Lung (tissue), 12 donors: ENCODE data around the gene METTL8. TPM values are rescaled to one million over a fixed set of nuclear protein-coding genes. Genes with fewer than 3 reads are reported as not detected.
"Not testable (repeated sequence)": the region's sequence is repeated elsewhere in the genome, so short reads cannot be mapped to it uniquely, and the experiment has no call there.

ENCODE experiments used
- ATAC-seq: fragments of 200-7000 bp; cut with Tn5 transposase; one replicate; pipeline ENCODE4 v1.9.1; 2020; ENCODE audit warnings: moderate number of reproducible peaks; ENCODE audit not compliant: insufficient read depth, low FRiP score
- DNase-seq, 3 donors: peaks; one replicate each; pipeline ENCODE4 v3.0.0-alpha.2; 2013 to 2017
- H3K27ac ChIP-seq, 2 donors: one replicate each; pipeline ENCODE4 v1.5.1; 2013; ENCODE audit warnings: mild to moderate bottlenecking in 2 of 2, moderate library complexity in 2 of 2, control low read depth in 1 of 2, inconsistent platforms in 1 of 2, low read depth in 1 of 2, low read length in 1 of 2
- H3K27me3 ChIP-seq, 3 donors: one replicate each; pipeline ENCODE4 v1.5.1; 2013; ENCODE audit warnings: low read length in 2 of 3; ENCODE audit not compliant: control insufficient read depth in 3 of 3, insufficient read depth in 3 of 3
- H3K36me3 ChIP-seq, 4 donors: one replicate each; pipeline ENCODE4 v1.5.1; 2013; ENCODE audit warnings: low read length in 4 of 4, mild to moderate bottlenecking in 1 of 4, moderate library complexity in 1 of 4; ENCODE audit not compliant: control insufficient read depth in 4 of 4, insufficient read depth in 4 of 4
- H3K4me1 ChIP-seq, 5 donors: one replicate each; pipeline ENCODE4 v1.5.1; 2013; ENCODE audit warnings: low read length in 5 of 5, mild to moderate bottlenecking in 2 of 5, moderate library complexity in 1 of 5; ENCODE audit not compliant: control insufficient read depth in 5 of 5, insufficient read depth in 5 of 5
- H3K4me3 ChIP-seq: one replicate; pipeline ENCODE4 v1.5.1; 2013; ENCODE audit warnings: mild to moderate bottlenecking, control low read depth, moderate library complexity
- H3K9ac ChIP-seq, 2 donors: one replicate each; pipeline ENCODE4 v1.5.1; 2013; ENCODE audit warnings: low read length in 2 of 2, control low read depth in 1 of 2; ENCODE audit not compliant: insufficient read depth in 1 of 2
- H3K9me3 ChIP-seq, 4 donors: one replicate each; pipeline ENCODE4 v1.5.1; 2013; ENCODE audit warnings: low read length in 3 of 4, mild to moderate bottlenecking in 1 of 4, moderate library complexity in 1 of 4; ENCODE audit not compliant: control insufficient read depth in 4 of 4, insufficient read depth in 3 of 4
- WGBS, 2 donors: extraction: QIAGEN DNeasy Blood & Tissue Kit; methylation state at CpG; one replicate each; pipeline ENCODE4 v1.1.7; 2013; 5-methylcytosine and 5-hydroxymethylcytosine counted together
- polyA plus RNA-seq, 2 donors: library from polyadenylated mRNA; stranded (reverse); fragments of 200-250 nt; gene quantifications; one replicate each; pipeline ENCODE4 v1.2.1, GENCODE V29; 2013
- total RNA-seq, 2 donors: library from RNA; depleted of rRNA in 1 of 2; stranded (reverse); fragments of >200 nt in 1 of 2; gene quantifications; one replicate each; pipeline ENCODE4 v1.2.1, GENCODE V29; 2014 to 2021
- TF ChIP-seq, protein P1 (sequence below): IDR thresholded peaks from 2 replicates; pipeline ENCODE4 v1.5.1; 2012; ENCODE audit warnings: mild to moderate bottlenecking; ENCODE audit errors: control extremely low read depth, extremely low read depth
- donor health status: control.
- donor health status: control.
- donor health status: Bipolar disorder and iron deficiency.
- donor health status: healthy.
- donor health status: DM: yes; HTN: yes; CAD: no.

METTL8 gene
- total and polyA plus RNA-seq, 4 donors, result 4.9 to 9.3 (median 8.5) TPM

DNA sequence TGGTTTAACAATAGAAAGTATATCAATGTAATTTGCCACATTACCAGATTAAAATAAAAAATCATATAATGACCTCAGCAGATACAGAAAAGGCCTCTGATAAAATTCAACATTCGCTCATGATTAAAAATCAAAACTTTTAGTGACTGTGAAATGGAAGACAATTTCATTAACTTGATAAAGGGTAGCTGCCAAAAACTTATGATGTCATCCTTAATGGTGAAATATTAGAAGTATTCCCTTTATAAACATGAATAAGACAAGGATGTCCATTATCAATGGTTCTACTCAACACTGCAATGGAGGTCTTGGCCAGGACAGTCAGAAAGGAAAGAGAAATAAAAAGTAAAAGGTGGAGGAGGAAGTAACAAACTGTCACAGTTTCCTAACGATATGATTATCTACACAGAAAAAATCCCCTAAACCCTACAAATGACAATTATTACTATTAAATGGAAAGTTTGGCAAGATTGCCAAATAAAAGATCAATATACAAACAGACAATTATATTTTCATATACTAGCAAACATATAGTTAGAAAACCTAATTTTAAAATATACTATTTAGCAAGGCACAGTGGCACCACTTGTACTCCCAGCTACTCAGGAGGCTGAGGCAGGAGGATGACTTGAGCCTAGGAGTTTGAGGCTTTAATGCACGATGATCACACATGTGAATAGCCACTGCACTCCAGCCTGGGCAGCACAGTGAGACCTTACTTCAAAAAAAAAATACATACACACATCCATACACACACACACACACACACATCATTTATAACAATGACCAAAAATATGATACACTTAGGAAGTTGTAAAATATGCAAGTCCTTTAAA lies 12.8 kb downstream of the METTL8 start:
- WGBS, 2 donors, result 66 to 78% methylated on average over 3 of the region's 3 CpGs
- no peak for ATAC-seq

DNA sequence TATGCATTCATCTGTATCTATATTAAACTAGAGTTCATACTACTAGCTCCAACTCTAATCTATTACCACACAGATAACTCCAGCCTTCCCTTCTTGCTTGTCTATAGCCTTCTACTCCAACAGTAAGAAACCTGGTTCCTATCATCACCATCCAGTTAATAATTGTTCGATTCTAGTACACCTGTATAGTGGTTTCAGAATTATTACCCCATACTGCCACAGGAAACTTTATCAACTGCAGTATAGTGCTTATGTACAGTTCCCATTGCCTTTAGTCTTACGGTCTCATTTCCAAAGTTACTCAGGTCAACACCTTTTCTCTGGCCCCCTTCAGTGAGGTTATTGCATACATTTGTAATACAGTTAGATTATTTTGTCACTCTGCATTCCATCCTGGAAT lies 14.5 kb downstream of the METTL8 start:
- Histone ChIP-seq H3K9me3 (peaks cover 0 to 8% (median 1%) of the 10 kb centered on the region in 4 donors), H3K4me1 (no peaks in the 10 kb centered on the region), H3K4me3 (no peak overlapping the region), H3K27ac (no peak overlapping the region), H3K36me3 (no peaks in the 10 kb centered on the region), H3K27me3 (no peaks in the 10 kb centered on the region), H3K9ac (no peak overlapping the region)
- TF ChIP-seq, protein P1, sequence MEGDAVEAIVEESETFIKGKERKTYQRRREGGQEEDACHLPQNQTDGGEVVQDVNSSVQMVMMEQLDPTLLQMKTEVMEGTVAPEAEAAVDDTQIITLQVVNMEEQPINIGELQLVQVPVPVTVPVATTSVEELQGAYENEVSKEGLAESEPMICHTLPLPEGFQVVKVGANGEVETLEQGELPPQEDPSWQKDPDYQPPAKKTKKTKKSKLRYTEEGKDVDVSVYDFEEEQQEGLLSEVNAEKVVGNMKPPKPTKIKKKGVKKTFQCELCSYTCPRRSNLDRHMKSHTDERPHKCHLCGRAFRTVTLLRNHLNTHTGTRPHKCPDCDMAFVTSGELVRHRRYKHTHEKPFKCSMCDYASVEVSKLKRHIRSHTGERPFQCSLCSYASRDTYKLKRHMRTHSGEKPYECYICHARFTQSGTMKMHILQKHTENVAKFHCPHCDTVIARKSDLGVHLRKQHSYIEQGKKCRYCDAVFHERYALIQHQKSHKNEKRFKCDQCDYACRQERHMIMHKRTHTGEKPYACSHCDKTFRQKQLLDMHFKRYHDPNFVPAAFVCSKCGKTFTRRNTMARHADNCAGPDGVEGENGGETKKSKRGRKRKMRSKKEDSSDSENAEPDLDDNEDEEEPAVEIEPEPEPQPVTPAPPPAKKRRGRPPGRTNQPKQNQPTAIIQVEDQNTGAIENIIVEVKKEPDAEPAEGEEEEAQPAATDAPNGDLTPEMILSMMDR, result no peak
- DNase-seq (no peak), ATAC-seq (no peak)
- 85% methylated on average over 2 of the region's 2 CpGs for WGBS, 2 donors

More for the DNA sequence above, 12.8 kb downstream of the METTL8 start:
- no peak overlapping the region for H3K27ac ChIP-seq
- H3K27me3 ChIP-seq, result no peaks in the 10 kb centered on the region
- H3K4me3 ChIP-seq, result no peak overlapping the region
- H3K9ac ChIP-seq, result no peak overlapping the region
- H3K36me3 ChIP-seq, result no peaks in the 10 kb centered on the region
- no peaks in the 10 kb centered on the region for H3K4me1 ChIP-seq
- H3K9me3 ChIP-seq, result peaks cover 0 to 9% (median 1%) of the 10 kb centered on the region in 4 donors
- TF ChIP-seq, protein P1, result no peak
- no peak for DNase-seq

DNA sequence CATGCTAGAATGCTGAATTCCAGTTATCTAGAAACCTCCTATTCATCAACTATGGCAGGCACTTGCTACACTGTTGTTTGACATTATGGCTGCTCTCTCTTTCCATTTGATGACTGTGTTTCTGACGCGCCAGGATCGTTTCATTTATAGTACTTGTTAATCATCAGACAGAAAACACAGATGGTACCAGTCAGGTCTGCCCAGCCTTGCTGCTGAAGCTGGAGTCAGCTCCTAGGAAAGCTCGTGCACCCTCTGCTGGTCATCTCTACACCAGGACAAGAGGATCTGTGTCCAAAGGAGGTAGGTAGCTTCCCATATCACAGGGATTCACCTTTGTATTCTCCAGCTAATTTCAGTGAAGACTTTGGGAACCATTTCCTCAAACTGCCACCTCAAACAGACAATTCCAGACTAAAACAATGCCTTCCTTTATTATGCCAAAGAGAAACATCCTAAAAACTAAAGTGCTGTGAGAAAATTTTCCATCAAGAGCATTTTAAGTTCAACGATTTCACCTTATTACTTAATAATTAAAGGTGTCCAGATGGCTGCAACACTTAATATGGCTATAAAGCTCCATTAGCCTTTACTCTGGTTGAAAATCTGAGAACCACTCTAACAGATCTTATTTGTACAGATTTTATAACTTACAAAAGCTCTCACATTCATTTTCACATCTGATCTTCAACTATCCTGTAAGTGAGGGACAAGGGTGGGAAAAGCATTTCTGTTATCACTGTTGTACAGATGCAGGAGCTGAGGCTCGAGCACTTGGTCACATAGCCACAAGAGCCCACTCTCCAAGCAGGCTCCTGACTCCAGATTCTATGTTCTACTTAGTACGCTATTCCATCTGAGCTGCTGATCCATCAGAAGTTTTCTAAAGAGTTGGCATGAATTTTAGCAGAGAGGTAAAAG lies 17.5 kb downstream of the METTL8 start:
- peak; percentile 97 for ATAC-seq
- H3K4me3 ChIP-seq, result no peak overlapping the region
- H3K36me3 ChIP-seq, result no peaks in the 10 kb centered on the region
- H3K27ac ChIP-seq, result no peak overlapping the region
- H3K27me3 ChIP-seq, result no peaks in the 10 kb centered on the region
- H3K4me1 ChIP-seq, result no peaks in the 10 kb centered on the region
- peak; percentile 87 to 94 (median 87) for DNase-seq
- WGBS, 2 donors, result 32 to 39% methylated on average over 7 of the region's 7 CpGs
- TF ChIP-seq, protein P1, result peak; percentile 66
- no peak overlapping the region for H3K9ac ChIP-seq
- H3K9me3 ChIP-seq, result no peaks in the 10 kb centered on the region

DNA sequence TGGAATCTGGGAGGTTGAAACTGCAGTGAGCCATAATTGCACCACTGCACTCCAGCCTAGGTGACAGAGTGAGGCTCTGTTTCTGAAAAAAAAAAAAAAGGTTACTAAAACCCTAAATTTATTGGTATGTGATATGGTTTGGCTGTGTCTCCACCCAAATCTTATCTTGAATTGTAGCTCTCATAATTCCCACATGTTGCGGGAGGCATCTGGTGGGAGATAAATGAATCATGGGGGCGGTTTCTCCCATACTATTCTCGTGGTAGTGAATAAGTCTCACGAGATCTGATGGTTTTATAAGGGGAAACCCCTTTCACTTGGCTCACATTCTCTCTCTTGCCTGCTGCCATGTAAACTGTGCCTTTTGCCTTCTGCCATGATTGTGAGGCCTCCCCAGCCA lies 19.1 kb downstream of the METTL8 start:
- not testable (repeated sequence) for H3K27ac ChIP-seq, H3K4me1 ChIP-seq, H3K36me3 ChIP-seq, DNase-seq, H3K4me3 ChIP-seq, H3K9ac ChIP-seq, H3K9me3 ChIP-seq, H3K27me3 ChIP-seq, ATAC-seq
- WGBS, 2 donors, result 87 to 91% methylated on average over 4 of the region's 4 CpGs
